Spleen (tissue), 11 donors: ENCODE data around the gene TOM1L2. TPM values are rescaled to one million over a fixed set of nuclear protein-coding genes. Genes with fewer than 3 reads are reported as not detected.

Experiments used
- DNase-seq: peaks from one replicate; pipeline ENCODE4 v3.0.0-alpha.2; 2020
- H3K27ac ChIP-seq, 8 donors: fragments of 200-600 bp; sonication (generic) in 7 of 8; 1 replicate in 4 of 8; 2 replicates in 4 of 8; pipeline versions ENCODE4 v1.5.0 to v1.8.0; 2016 to 2021; ENCODE audit warnings: inconsistent platforms in 4 of 8, mild to moderate bottlenecking in 4 of 8, moderate library complexity in 1 of 8
- H3K27me3 ChIP-seq, 7 donors: fragments of 200-600 bp; sonication (generic) in 6 of 7; replicated peaks in 1 of 7; 1 replicate in 4 of 7; 2 replicates in 3 of 7; pipeline versions ENCODE4 v1.5.0 to v1.8.0; 2016 to 2021; ENCODE audit warnings: inconsistent platforms in 3 of 7, mild to moderate bottlenecking in 1 of 7
- H3K36me3 ChIP-seq, 6 donors: fragments of 200-600 bp; sonication (generic) in 5 of 6; 1 replicate in 4 of 6; 2 replicates in 2 of 6; pipeline versions ENCODE4 v1.5.0 to v1.8.0; 2016 to 2021; ENCODE audit warnings: inconsistent platforms in 2 of 6
- H3K4me1 ChIP-seq, 6 donors: fragments of 200-600 bp; sonication (generic) in 5 of 6; 1 replicate in 3 of 6; 2 replicates in 3 of 6; pipeline versions ENCODE4 v1.5.0 to v1.8.0; 2016 to 2021; ENCODE audit warnings: inconsistent platforms in 3 of 6
- H3K4me3 ChIP-seq, 8 donors: fragments of 200-600 bp; sonication (generic) in 7 of 8; 1 replicate in 4 of 8; 2 replicates in 4 of 8; pipeline versions ENCODE4 v1.5.0 to v1.8.0; 2016 to 2021; ENCODE audit warnings: inconsistent platforms in 4 of 8, mild to moderate bottlenecking in 4 of 8, moderate library complexity in 2 of 8
- H3K9me3 ChIP-seq, 8 donors: fragments of 200-600 bp; sonication (generic) in 7 of 8; 1 replicate in 4 of 8; 2 replicates in 4 of 8; pipeline versions ENCODE4 v1.5.0 to v1.8.0; 2016 to 2021; ENCODE audit warnings: inconsistent platforms in 4 of 8
- POLR2A ChIP-seq, 3 donors: fragments of 450-650 bp; IDR thresholded peaks; one replicate each; pipeline ENCODE4 v1.5.1; 2017; ENCODE audit warnings: antibody characterized with exemption in 3 of 3, mild to moderate bottlenecking in 1 of 3
- POLR2AphosphoS5 ChIP-seq, 3 donors: sonication (generic); formaldehyde crosslinking; IDR thresholded peaks; one replicate each; pipeline ENCODE4 v1.5.1; 2017; ENCODE audit warnings: antibody characterized with exemption in 3 of 3
- WGBS, 5 donors: extraction: QIAGEN DNeasy Blood & Tissue Kit in 3 of 5; methylation state at CpG; one replicate each; pipeline versions ENCODE4 v1.1.5 to v1.1.7; 2013 to 2018; 5-methylcytosine and 5-hydroxymethylcytosine counted together
- intact Hi-C: fragments of 100-400 bp; cut with DNase I; formaldehyde crosslinking; loops from one replicate; pipeline ENCODE4 v1.15.0; 2023; ENCODE audit warnings: low total_unique reads
- polyA plus RNA-seq, 3 donors: library from polyadenylated mRNA; stranded (reverse); fragments of 200-250 nt; gene quantifications; one replicate each; pipeline ENCODE4 v1.2.1, GENCODE V29; 2013
- total RNA-seq, 7 donors: library from RNA; depleted of rRNA in 3 of 7; stranded (reverse); fragments of >200 nt in 3 of 7; fragmentation: NEBNext Ultra II Directional in 4 of 7; extraction: Animal tissue kit (Norgen Biotek cat#: 25700) in 4 of 7; gene quantifications; one replicate each; pipeline versions ENCODE4 v1.1.0 to v1.2.1, GENCODE V29; 2016 to 2021
- TF ChIP-seq, protein P1 (sequence below), 11 experiments: fragments of 200-600 bp in 7 of 11; fragments of 450-650 bp in 4 of 11; sonication (generic) in 4 of 11; IDR thresholded peaks in 8 of 11; conservative IDR thresholded peaks in 3 of 11; 1 replicate in 7 of 11; 2 replicates in 4 of 11; pipeline versions ENCODE4 v1.4.0 to v1.8.0; 2016 to 2021; ENCODE audit warnings: antibody characterized with exemption in 11 of 11, inconsistent platforms in 4 of 11, mild to moderate bottlenecking in 1 of 11
- donor health status: healthy with polysubstance abuse.
- donor health status: DM: no; HTN: no; CAD: no; lungs with moderate emphysema.
- donor health status: DM: no; HTN: no; CAD: no.
- donor health status: Bipolar disorder and iron deficiency.
- donor health status: healthy.
- donor health status: DM: no; HTN: no; CAD: no.
- donor health status: DM: yes; HTN: yes; CAD: no.

The TOM1L2 gene
- total and polyA plus RNA-seq, 10 donors = 5.3 to 82.6 (median 53.6) TPM

DNA sequence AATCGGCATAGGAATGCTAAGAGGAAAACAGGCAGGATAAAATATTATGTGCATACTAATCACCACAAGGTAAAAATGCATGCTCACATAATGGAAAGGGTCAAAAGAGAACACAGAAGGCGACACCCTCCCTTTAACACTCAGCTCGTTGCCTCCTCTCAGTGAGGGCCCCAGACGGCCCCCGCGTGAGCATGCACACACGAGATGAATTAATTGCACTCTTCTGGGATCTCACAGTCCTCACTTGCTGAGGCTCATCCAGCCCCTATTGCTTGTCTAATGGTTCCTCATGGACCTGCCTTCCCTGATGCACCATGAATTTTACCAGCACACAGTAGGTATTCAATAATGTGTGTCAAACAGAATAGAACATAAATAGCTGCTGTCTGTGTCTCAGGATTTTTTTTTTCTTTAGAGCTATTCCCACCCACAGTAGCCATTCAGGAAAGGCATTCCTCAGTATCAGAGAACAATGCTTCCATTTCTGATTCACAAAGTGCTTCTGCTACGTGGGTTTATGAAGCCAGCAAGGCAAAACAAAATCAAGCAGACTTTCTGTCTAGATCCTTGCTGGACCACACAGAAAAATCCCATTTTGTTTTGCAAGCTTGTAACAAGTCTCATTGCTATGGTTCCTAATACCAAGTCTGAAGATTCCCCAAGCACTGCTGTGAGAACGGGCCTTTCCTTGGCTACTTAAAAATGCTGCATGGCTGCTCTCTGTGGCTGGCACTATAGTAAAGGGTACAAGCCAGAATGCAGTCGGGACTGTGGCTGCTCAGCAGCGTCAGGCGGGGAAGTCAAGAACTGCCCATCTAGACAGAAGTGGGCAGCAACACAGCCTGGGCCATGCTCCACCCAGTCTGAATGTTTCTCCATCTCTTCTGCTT is 43.6 kb downstream of the TOM1L2 start:
- no peak for DNase-seq
- H3K4me3 ChIP-seq = no peak overlapping the region
- peaks cover 0 to 5% (median 0%) of the 10 kb centered on the region in 6 donors for H3K4me1 ChIP-seq
- H3K36me3 ChIP-seq = peaks cover 0 to 6% (median 0%) of the 10 kb centered on the region in 6 donors
- 71 to 86% (median 81%) methylated on average over 12 of the region's 12 CpGs for WGBS, 5 donors
- intact Hi-C loops = no loop called here
- H3K27ac ChIP-seq = no peak overlapping the region
- TF ChIP-seq POLR2A (IDR thresholded peaks at IDR 0.05) (no peak), POLR2AphosphoS5 (IDR thresholded peaks at IDR 0.05) (no peak)
- TF ChIP-seq, protein P1, sequence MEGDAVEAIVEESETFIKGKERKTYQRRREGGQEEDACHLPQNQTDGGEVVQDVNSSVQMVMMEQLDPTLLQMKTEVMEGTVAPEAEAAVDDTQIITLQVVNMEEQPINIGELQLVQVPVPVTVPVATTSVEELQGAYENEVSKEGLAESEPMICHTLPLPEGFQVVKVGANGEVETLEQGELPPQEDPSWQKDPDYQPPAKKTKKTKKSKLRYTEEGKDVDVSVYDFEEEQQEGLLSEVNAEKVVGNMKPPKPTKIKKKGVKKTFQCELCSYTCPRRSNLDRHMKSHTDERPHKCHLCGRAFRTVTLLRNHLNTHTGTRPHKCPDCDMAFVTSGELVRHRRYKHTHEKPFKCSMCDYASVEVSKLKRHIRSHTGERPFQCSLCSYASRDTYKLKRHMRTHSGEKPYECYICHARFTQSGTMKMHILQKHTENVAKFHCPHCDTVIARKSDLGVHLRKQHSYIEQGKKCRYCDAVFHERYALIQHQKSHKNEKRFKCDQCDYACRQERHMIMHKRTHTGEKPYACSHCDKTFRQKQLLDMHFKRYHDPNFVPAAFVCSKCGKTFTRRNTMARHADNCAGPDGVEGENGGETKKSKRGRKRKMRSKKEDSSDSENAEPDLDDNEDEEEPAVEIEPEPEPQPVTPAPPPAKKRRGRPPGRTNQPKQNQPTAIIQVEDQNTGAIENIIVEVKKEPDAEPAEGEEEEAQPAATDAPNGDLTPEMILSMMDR (IDR thresholded peaks at IDR 0.05 in 8 of 11, conservative IDR thresholded peaks at IDR 0.05 in 3 of 11) = no peak
- H3K27me3 ChIP-seq = no peaks in the 10 kb centered on the region
- no peaks in the 10 kb centered on the region for H3K9me3 ChIP-seq

DNA sequence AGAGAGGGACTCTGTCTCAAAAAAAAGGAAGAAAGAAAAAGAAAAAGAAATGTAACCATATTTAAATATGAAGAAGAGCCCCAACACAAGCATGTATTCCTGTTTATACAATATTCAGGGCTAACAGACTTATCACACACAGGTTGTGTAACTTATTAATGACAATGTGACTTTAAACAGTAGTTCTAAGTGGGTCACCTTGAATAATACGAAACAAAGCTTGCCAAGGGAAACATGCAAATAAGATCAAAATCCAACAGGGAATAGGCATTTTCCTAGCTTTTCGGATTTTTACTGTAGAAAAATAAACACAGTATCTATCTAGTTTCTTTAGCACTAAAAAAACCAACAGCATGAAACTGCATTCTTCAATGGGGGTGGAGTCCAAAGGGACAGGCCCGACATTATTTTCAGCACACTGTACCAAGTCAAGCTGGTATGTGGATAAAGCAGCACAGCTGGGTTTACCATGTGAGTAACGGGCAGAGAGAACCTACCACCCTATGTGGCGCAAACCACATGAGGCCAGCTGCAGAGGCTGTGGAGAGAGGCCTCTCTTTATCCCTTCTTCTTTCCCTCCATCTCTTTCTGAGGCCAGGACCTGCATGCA is 45.3 kb downstream of the TOM1L2 start:
- TF ChIP-seq POLR2A (IDR thresholded peaks at IDR 0.05) (no peak), POLR2AphosphoS5 (IDR thresholded peaks at IDR 0.05) (no peak)
- TF ChIP-seq, protein P1 (IDR thresholded peaks at IDR 0.05 in 8 of 11, conservative IDR thresholded peaks at IDR 0.05 in 3 of 11) = no peak
- 53 to 76% (median 69%) methylated on average over 5 of the region's 5 CpGs for WGBS, 5 donors
- intact Hi-C loops = no loop called here

DNA sequence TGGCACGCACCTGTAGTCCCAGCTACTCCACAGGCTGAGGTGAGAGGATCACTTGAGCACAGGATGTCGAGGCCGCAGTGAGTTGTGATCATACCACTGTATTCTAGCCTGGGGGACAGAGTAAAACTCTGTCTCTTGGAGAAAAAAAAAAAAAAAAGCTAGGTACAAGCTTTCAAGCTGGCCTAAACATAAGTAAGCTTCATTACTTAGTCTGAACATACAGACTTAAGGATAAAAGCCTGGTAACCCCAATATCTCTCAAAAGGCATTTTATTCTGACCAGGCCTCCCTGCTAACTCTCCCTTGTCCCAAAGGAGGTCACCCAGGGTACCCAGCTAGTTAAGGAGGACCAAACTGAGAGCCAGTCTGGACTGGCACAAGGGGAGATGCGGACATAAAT is 46.2 kb downstream of the TOM1L2 start:
- no peak for TF ChIP-seq POLR2A (IDR thresholded peaks at IDR 0.05)
- TF ChIP-seq, protein P1 (IDR thresholded peaks at IDR 0.05 in 8 of 11, conservative IDR thresholded peaks at IDR 0.05 in 3 of 11) = no peak
- no peak for TF ChIP-seq POLR2AphosphoS5 (IDR thresholded peaks at IDR 0.05)

More for the DNA sequence above, 45.3 kb downstream of the TOM1L2 start:
- H3K4me3 ChIP-seq = no peak overlapping the region
- no peak overlapping the region for H3K27ac ChIP-seq
- no peak for DNase-seq
- H3K36me3 ChIP-seq = peaks cover 0 to 6% (median 0%) of the 10 kb centered on the region in 6 donors
- no peaks in the 10 kb centered on the region for H3K9me3 ChIP-seq
- H3K27me3 ChIP-seq = no peaks in the 10 kb centered on the region
- H3K4me1 ChIP-seq = peaks cover 0 to 16% (median 6%) of the 10 kb centered on the region in 6 donors

DNA sequence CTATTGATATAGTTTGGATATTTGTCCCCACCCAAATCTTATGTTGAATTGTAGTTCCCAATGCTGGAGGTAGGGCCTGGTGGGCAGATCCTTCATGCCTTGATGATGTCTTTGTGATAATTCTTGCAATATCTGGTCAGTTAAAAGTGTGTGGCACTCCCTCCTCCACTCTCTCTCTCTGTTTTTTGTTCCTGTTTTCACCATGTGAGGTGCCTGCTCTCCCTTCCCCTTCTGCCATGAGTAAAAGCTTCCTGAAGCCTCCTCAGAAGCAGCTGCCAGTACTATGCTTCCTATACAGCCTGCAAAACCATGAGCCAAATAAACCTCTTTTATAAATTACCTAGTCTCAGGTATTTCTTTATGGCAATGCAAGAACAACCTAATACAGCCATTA is 47.3 kb downstream of the TOM1L2 start:
- no peak overlapping the region for H3K4me3 ChIP-seq
- H3K9me3 ChIP-seq = no peaks in the 10 kb centered on the region
- H3K36me3 ChIP-seq = peaks cover 0 to 6% (median 0%) of the 10 kb centered on the region in 6 donors
- no peak overlapping the region for H3K27ac ChIP-seq
- H3K4me1 ChIP-seq = peaks cover 0 to 34% (median 11%) of the 10 kb centered on the region in 6 donors
- intact Hi-C loops = no loop called here
- TF ChIP-seq, protein P1 (IDR thresholded peaks at IDR 0.05 in 8 of 11, conservative IDR thresholded peaks at IDR 0.05 in 3 of 11) = no peak
- no peak for TF ChIP-seq POLR2AphosphoS5 (IDR thresholded peaks at IDR 0.05)
- no peak for TF ChIP-seq POLR2A (IDR thresholded peaks at IDR 0.05)
- no peaks in the 10 kb centered on the region for H3K27me3 ChIP-seq
- no peak for DNase-seq

More for the DNA sequence above, 46.2 kb downstream of the TOM1L2 start:
- Histone ChIP-seq H3K27me3 (no peaks in the 10 kb centered on the region), H3K27ac (no peak overlapping the region), H3K9me3 (no peaks in the 10 kb centered on the region), H3K4me1 (peaks cover 0 to 25% (median 9%) of the 10 kb centered on the region in 6 donors), H3K4me3 (no peak overlapping the region), H3K36me3 (peaks cover 0 to 6% (median 0%) of the 10 kb centered on the region in 6 donors)
- intact Hi-C loops = no loop called here
- WGBS, 5 donors = 65 to 95% (median 86%) methylated on average over 4 of the region's 4 CpGs
- DNase-seq = no peak
